GM04504 (cell line): ENCODE measurements around the gene TBC1D3D.
"Not testable (repeated sequence)": the region's sequence is repeated elsewhere in the genome, so short reads cannot be mapped to it uniquely, and the experiment has no call there.

Experiments
- DNase-seq: peaks from one replicate; pipeline ENCODE4 v3.0.0-alpha.2; 2012; ENCODE audit warnings: low read depth

Gene TBC1D3D

DNA sequence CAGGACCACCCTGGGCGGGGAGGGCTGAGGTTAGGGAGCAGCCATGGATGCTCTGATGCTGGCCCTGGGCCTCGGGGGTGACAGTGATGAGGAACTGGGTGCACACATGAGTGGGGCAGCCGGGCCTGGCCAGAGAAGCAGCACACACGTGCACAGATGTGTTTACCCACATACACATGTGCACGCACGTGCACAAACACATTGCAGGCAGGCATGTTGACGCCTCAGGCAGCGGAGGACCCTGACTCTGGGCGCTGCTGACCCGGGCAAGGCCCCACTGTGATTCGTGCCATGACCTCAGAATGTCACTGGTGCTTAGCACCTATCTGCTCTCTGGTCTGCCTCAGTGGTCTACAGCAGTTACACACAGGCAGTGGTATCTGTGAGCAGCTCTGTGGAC, at the start of gene TBC1D3D:
Gene TBC1D3D (plus strand): TSS at position 301 of the 400 bp plus-strand sequence. CDS start 1,585 bp downstream, outside the sequence.
- not testable (repeated sequence) for DNase-seq

DNA sequence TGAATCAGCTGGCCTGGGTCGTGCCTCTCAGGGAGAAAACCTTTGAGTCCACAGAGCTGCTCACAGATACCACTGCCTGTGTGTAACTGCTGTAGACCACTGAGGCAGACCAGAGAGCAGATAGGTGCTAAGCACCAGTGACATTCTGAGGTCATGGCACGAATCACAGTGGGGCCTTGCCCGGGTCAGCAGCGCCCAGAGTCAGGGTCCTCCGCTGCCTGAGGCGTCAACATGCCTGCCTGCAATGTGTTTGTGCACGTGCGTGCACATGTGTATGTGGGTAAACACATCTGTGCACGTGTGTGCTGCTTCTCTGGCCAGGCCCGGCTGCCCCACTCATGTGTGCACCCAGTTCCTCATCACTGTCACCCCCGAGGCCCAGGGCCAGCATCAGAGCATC, 14.8 kb upstream of the TBC1D3D start, which contains the start of gene TBC1D3L:
Gene TBC1D3L (minus strand): TSS at position 101 of the 400 bp plus-strand sequence. CDS start 1,540 bp downstream, outside the sequence.
- not testable (repeated sequence) for DNase-seq
